ENCODE results near the gene DBN1.

DNA sequence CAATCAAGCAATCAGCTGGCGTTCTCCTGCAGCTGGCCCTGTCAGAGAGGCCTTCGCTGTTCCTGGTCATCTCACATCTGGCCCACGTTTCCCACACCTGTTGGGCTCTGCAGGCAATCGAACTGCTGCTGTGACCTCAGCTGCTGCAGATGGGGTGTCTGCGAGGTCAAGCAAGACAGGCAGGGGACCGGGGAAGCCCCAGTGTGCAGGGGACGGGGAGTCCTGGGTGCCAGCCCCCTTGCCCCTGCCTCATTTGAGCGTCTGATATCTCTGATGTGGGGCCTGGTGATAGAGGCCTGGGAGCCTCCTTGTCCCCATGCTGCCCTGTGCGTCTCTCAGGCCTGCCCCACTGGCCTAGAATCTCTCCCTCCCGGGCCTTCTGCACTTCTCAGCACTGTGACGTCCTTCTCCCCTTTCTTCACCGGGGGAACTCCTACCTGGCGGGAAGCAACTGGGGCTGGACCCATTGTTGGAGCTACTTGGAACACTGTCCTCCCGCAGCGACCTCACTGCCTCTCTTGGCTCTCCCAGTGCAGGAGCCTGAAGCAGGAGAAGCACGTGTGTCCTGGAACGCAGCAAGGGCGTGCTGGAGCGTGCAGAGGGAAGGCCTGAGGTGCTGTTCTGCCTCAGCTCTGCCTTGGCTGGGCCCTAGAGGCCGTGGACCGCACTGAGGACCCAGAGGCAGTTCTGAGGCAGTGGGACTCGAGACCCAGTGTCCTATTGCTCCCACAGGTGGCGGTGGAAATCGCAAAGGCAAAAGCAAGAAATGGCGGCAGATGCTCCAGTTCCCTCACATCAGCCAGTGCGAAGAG, 43.1 kb downstream of the DBN1 start:
- TF ChIP-seq CTCF (IDR thresholded peaks at IDR 0.05) (no peak), POLR2A (IDR thresholded peaks at IDR 0.05) (no peak)

All from tibial nerve (tissue), 3 donors.